ACC112 (cell line): Measurements from ENCODE around the gene RUNX3.
"Not testable (repeated sequence)": the region's sequence is repeated elsewhere in the genome, so short reads cannot be mapped to it uniquely, and the experiment has no call there.

Experiments used
- H2AFZ ChIP-seq: fragments of 200-600 bp; sonication (generic); one replicate; pipeline ENCODE4 v1.6.0; 2017; ENCODE audit warnings: antibody characterized with exemption, low read length; ENCODE audit not compliant: unreplicated experiment
- H3K27ac ChIP-seq: fragments of 200-600 bp; sonication (generic); 2 replicates; pipeline ENCODE4 v1.5.1; 2014; ENCODE audit warnings: low read depth, mild to moderate bottlenecking, antibody characterized with exemption, low read length, moderate library complexity
- H3K27me3 ChIP-seq: fragments of 200-600 bp; sonication (generic); 2 replicates; pipeline ENCODE4 v1.6.1; 2014; ENCODE audit warnings: mild to moderate bottlenecking, antibody characterized with exemption, low read length, moderate library complexity, mixed read lengths; ENCODE audit not compliant: insufficient read depth
- H3K36me3 ChIP-seq: fragments of 200-600 bp; sonication (generic); 2 replicates; pipeline ENCODE4 v1.6.1; 2016; ENCODE audit warnings: mild to moderate bottlenecking, antibody characterized with exemption, low read length, moderate library complexity, mixed read lengths; ENCODE audit not compliant: insufficient read depth
- H3K4me1 ChIP-seq: fragments of 200-600 bp; sonication (generic); one replicate; pipeline ENCODE4 v1.6.1; 2016; ENCODE audit warnings: low read length, mixed read lengths; ENCODE audit not compliant: insufficient read depth, unreplicated experiment, control insufficient read depth
- H3K4me3 ChIP-seq: fragments of 200-600 bp; sonication (generic); 2 replicates; pipeline ENCODE4 v1.5.1; 2014; ENCODE audit warnings: mild to moderate bottlenecking, low read depth, low read length
- H3K79me2 ChIP-seq: fragments of 200-600 bp; sonication (generic); one replicate; pipeline ENCODE4 v1.6.0; 2016; ENCODE audit warnings: low read length; ENCODE audit not compliant: control insufficient read depth, unreplicated experiment, insufficient read depth

Gene RUNX3

GRCh38 chr1:24930260-24931145 lies at the start of gene RUNX3:
Gene RUNX3 (minus strand): TSS chr1:24930276. CDS start chr1:24929868, 408 bp downstream.
- Histone ChIP-seq H3K27me3 (peaks cover 95% of the 10 kb centered on the region), H3K36me3 (no peaks in the 10 kb centered on the region), H3K4me3 (no peak within 1 kb of the TSS), H3K4me1 (peaks cover 8% of the 10 kb centered on the region), H2AFZ (no peak within 1 kb of the TSS), H3K27ac (no peak within 1 kb of the TSS), H3K79me2 (no peaks in the 10 kb centered on the region)

GRCh38 chr1:24979232-24979631 lies 49.2 kb upstream of the RUNX3 start:
- not testable (repeated sequence) for H2AFZ ChIP-seq, H3K79me2 ChIP-seq, H3K27ac ChIP-seq, H3K4me3 ChIP-seq, H3K4me1 ChIP-seq, H3K36me3 ChIP-seq
- peaks cover 46% of the 10 kb centered on the region for H3K27me3 ChIP-seq

DNA sequence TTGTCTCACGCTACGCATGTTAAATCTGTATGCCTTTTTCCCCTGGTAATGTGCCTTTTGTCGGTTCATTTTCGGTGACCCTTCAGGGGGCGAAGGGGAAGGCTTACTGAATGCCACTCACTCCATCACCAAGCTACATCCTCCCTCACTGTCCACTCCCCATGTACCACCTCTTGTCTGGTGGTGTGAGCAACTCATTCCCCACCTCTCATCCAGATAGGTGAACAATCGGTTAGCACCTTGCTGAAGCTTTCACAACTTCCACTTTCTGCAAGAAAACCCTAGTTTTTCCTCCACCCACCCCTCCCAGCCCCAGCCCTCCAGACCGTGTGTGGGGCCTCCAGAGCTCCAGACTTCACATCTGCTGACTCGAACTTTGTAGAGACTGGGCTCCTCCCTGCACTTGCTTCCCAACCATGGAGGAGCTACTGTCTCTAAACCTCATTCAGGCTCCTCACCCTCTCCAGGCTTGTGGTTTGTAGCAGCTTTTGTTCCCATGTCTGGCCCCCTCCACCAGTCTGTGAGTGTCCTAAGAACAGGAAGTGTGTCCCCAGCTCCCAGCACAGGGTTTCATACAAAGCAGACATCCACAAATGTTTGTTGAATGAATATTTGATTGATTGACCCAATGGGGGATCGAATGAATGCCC lies 48.4 kb upstream of the RUNX3 start:
- Histone ChIP-seq H3K36me3 (no peaks in the 10 kb centered on the region), H2AFZ (no peak overlapping the region), H3K27me3 (peaks cover 46% of the 10 kb centered on the region), H3K79me2 (no peaks in the 10 kb centered on the region), H3K4me3 (no peak overlapping the region), H3K4me1 (no peaks in the 10 kb centered on the region), H3K27ac (no peak overlapping the region)

- H3K36me3 ChIP-seq = no peaks in the 10 kb centered on the region
- peaks cover 10% of the 10 kb centered on the region for H3K4me1 ChIP-seq
- H3K4me3 ChIP-seq = no peak overlapping the region
- H3K27me3 ChIP-seq = peaks cover 44% of the 10 kb centered on the region
- H2AFZ ChIP-seq = no peak overlapping the region
- H3K27ac ChIP-seq = no peak overlapping the region
- H3K79me2 ChIP-seq = no peaks in the 10 kb centered on the region
Observed at GRCh38 chr1:24975391-24975790, 45.3 kb upstream of the RUNX3 start.

GRCh38 chr1:24973315-24973714 lies 43.2 kb upstream of the RUNX3 start:
- H3K27ac ChIP-seq = no peak overlapping the region
- no peak overlapping the region for H3K4me3 ChIP-seq
- peaks cover 24% of the 10 kb centered on the region for H3K27me3 ChIP-seq
- no peak overlapping the region for H2AFZ ChIP-seq
- H3K4me1 ChIP-seq = peaks cover 14% of the 10 kb centered on the region
- H3K79me2 ChIP-seq = no peaks in the 10 kb centered on the region
- H3K36me3 ChIP-seq = no peaks in the 10 kb centered on the region

DNA sequence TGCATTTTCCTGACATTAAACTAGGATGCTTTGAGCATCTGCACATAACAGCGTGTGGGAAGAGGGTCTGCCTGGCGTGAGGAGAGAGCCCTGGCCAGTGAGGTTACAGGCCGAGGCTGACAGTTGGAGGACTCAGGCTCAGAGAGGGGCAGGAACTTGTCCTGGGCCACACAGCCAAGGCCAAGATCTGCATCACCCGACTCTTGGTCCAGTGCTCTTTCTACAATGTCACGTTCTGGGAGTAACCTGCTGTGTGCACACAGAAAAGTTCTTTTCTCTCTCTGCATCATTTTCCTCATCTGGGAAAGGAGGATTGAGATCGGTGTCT lies 42.8 kb upstream of the RUNX3 start:
- Histone ChIP-seq H3K27ac (no peak overlapping the region), H3K27me3 (peaks cover 21% of the 10 kb centered on the region), H3K4me3 (no peak overlapping the region), H3K36me3 (no peaks in the 10 kb centered on the region), H2AFZ (no peak overlapping the region), H3K79me2 (no peaks in the 10 kb centered on the region), H3K4me1 (peaks cover 14% of the 10 kb centered on the region)

DNA sequence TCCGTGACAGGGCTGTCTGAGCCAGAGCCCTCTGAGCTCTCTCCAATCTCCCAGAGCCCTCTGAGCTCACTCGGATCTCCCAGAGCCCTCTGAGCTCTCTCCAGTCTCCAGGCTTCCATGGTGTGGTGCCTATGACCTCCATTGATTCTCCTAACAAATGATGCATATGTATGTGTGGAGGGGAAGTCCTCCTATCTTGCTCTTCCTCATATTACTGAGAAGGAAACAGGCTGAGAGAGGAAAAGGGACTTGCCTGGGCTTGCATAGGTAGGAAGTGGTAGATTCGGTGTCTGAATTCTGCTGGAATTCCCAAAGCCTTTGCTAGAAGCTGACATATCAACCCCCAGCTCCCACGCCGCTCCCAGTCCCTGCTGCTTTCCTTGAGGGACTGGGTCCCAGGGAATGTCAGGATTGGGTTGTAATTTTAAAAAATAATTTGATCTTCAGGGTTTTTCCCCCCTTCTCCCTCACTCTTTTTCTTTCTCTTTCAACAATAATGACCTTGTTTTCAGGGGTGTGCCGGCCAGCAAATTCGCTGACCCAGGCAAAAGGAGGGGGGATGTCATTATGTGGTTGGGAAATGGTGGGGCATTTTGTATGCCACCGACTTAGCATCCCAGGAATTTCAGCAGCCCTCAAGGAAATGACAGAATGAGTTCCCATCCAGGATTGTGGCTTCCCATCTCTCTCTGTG lies 42.3 kb upstream of the RUNX3 start:
- H3K27ac ChIP-seq = no peak overlapping the region
- H3K36me3 ChIP-seq = no peaks in the 10 kb centered on the region
- H3K4me1 ChIP-seq = peaks cover 14% of the 10 kb centered on the region
- peaks cover 21% of the 10 kb centered on the region for H3K27me3 ChIP-seq
- no peak overlapping the region for H2AFZ ChIP-seq
- no peak overlapping the region for H3K4me3 ChIP-seq
- H3K79me2 ChIP-seq = no peaks in the 10 kb centered on the region

- Histone ChIP-seq H3K27ac (no peak overlapping the region), H3K36me3 (no peaks in the 10 kb centered on the region), H3K4me1 (peaks cover 17% of the 10 kb centered on the region), H3K79me2 (no peaks in the 10 kb centered on the region), H3K4me3 (no peak overlapping the region), H3K27me3 (peaks cover 11% of the 10 kb centered on the region), H2AFZ (no peak overlapping the region)
Observed at GRCh38 chr1:24970926-24971875, 41.1 kb upstream of the RUNX3 start.

GRCh38 chr1:24970399-24970753 lies 40.3 kb upstream of the RUNX3 start:
- Histone ChIP-seq H3K36me3 (no peaks in the 10 kb centered on the region), H2AFZ (no peak overlapping the region), H3K79me2 (no peaks in the 10 kb centered on the region), H3K4me1 (peaks cover 18% of the 10 kb centered on the region), H3K4me3 (no peak overlapping the region), H3K27ac (no peak overlapping the region), H3K27me3 (peaks cover 5% of the 10 kb centered on the region; the same call in 1 of the 2 replicates)
